ENCODE data around the gene AQP1. TPM values are rescaled to one million over a fixed set of nuclear protein-coding genes. Genes with fewer than 3 reads are reported as not detected.

AQP1 gene
- total RNA-seq, 1 donor from 2014 or later = 4.4 TPM

DNA sequence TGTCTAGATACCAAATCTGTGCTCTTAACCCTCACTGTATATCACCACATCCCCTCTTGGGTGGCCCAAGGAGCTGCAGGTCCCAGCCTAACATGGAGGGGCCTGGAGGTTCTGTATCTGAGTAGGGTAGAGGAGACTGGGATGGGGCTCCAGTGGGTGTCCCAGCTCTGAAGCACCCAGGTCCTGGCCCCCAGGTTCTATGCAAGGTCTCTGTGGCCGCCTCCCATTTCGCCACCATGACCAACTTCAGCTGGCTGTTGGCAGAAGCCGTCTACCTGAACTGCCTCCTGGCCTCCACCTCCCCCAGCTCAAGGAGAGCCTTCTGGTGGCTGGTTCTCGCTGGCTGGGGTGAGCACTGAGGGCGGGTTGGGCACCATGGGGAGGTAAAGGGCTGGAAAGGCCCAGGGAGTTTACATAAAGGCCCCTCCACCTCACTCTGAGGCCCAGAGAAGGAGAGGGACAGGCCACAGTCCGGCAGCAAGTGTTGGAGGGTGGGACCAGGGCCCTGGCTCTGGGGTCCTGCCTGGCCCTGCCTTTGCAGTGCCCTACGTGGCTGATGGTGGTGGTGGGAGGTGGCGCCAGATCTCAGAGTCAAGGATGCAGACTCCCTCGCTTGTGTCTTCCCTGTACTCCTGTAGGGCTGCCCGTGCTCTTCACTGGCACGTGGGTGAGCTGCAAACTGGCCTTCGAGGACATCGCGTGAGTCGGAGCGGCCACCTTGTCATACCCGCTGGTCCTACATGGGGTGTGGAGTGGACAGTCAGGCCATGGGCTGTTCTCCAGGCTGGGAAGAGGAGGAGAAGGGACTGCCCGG lies 62.3 kb downstream of the AQP1 start:
- DNase-seq (ENCODE audit: low read depth) = no peak

- peak; percentile 67 for DNase-seq (ENCODE audit: low read depth)
These were observed 63.1 kb downstream of the AQP1 start for GRCh38 chr7:30974605-30975255.

Other genes starting within 250 kb of the AQP1 start
- gene CRHR2, start 229.4 kb upstream of the AQP1 start, total RNA-seq = not detected in 2 replicates
- not detected in 2 replicates for gene INMT, start 159.7 kb upstream of the AQP1 start, total RNA-seq
- 3.3 and 8.8 TPM in 2 replicates for gene MINDY4, start 140.4 kb upstream of the AQP1 start, total RNA-seq
- not detected in 2 replicates for gene GHRHR, start 52.1 kb downstream of the AQP1 start, total RNA-seq
- not detected in 2 replicates for gene ADCYAP1R1, start 140.5 kb downstream of the AQP1 start, total RNA-seq

All from renal cortical epithelial cell (primary cell).